Bronchial epithelial cell (primary cell): ENCODE results near the gene TMEM117. TPM values are rescaled to one million over a fixed set of nuclear protein-coding genes. Genes with fewer than 3 reads are reported as not detected.
"Not testable (repeated sequence)": the region's sequence is repeated elsewhere in the genome, so short reads cannot be mapped to it uniquely, and the experiment has no call there.

ENCODE experiments used
- DNase-seq: peaks from one replicate; pipeline ENCODE4 v3.0.0-alpha.2; 2010; ENCODE audit warnings: low read depth
- FAIRE-seq: peaks from 2 replicates; lab custom pipeline; 2011; peaks lifted over from hg19 to GRCh38; lab: Jason Lieb, UNC
- H3K27me3 ChIP-seq: 2 replicates; pipeline ENCODE4 v1.5.1; 2011; ENCODE audit warnings: low read length; ENCODE audit not compliant: control insufficient read depth, insufficient read depth
- H3K36me3 ChIP-seq: 2 replicates; pipeline ENCODE4 v1.5.1; 2011; ENCODE audit warnings: low read length; ENCODE audit not compliant: control insufficient read depth, insufficient read depth
- H3K4me3 ChIP-seq: 2 replicates; pipeline ENCODE4 v1.5.1; 2011; ENCODE audit warnings: mild to moderate bottlenecking, low read depth, low read length, control low read depth
- CTCF ChIP-seq: IDR thresholded peaks from 2 replicates; pipeline ENCODE4 v1.5.1; 2011; ENCODE audit warnings: mild to moderate bottlenecking, moderate library complexity, low read length, control low read depth, inconsistent platforms; ENCODE audit not compliant: insufficient read depth, severe bottlenecking
- total RNA-seq: library from RNA; depleted of rRNA; stranded (reverse); fragments of >200 nt; gene quantifications from 2 replicates; pipeline ENCODE4 v1.2.1, GENCODE V29; 2014

TMEM117 gene
- total RNA-seq, 1 donor from 2014 or later = 6.6 TPM

DNA sequence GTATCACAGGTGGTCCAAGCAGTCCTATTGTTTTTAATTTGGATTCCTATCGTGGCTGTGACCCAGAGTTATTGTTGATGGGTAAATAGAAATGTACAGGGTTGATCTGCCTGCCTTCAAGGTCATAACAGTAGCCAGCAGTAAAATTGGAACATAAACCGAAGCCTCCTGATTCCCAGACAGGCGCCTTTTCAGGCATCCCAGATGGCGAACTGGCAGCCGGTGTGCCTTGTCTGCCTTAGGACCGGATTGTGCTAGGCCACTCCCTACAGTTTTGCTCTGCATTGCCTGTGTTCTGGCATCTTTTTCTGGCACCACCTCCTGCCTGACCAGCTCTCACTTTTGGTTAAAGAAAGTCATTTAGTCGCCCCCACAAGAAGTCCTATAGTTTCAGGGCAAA lies 22.2 kb downstream of the TMEM117 start:
- TF ChIP-seq CTCF = no peak
- Histone ChIP-seq H3K27me3 (no peaks in the 10 kb centered on the region), H3K4me3 (no peak overlapping the region), H3K36me3 (no peaks in the 10 kb centered on the region)
- DNase-seq = no peak
- no peak for FAIRE-seq

DNA sequence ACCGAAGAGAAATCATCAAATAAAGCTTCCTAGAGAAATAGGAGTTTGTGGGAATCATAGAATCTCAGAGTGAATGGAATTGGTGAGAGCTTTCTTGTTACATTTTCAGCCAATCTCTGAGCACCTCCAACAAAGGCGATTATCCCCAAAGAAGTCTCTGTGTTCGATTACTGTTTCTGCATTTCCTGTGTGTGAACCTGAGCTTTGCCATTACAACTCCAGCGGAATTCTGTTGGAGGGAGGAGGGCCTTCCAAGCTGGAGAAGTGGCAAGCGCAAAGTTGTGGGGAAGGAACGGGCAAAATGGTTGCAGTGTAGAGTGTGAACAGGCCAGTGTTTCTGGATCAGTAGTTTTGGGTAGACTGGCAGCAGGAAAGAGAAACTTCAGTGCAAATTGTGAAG lies 23.1 kb downstream of the TMEM117 start:
- Histone ChIP-seq H3K36me3 (no peaks in the 10 kb centered on the region), H3K27me3 (no peaks in the 10 kb centered on the region), H3K4me3 (no peak overlapping the region)
- DNase-seq (no peak), FAIRE-seq (no peak)
- no peak for TF ChIP-seq CTCF

DNA sequence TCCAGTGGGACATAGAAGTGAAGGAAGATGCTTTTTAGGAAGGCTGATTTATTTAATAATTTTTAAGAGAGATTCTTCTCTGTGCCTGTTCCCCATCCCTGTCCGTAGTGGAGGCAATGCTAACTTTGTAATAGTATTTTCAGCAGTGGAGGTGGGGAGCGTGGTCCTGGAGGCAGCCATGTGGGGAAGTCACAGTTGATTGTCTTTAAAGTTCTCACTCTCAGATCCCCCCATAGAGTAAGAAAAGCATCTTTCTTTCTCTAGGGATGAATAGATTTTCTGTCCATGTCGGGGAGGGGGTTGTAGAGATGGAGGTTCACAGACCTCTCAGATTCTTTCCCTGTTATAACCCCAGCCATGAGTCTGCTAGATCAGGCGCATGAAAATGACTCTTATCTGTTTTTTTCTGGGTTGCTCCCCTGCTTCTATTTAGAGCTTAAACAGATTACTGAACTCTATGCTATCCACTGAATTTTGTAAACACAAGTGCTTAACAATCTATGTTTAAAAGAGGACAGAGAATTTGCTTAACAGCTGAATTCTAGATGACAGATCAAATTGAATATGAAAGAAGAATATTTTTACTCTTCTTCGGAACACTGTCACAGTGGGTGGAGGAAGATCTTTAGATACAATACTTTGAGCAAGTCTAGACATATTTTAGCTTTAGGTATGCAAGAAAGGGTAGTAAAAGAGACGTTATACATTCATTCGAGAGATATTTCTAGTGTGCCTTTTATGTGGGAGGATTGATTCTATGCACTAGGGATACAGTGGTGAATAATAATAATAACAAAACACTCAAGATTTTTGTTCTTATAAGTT lies 25.3 kb downstream of the TMEM117 start:
- H3K4me3 ChIP-seq = no peak overlapping the region
- no peak for FAIRE-seq
- no peak for TF ChIP-seq CTCF

GRCh38 chr12:43861840-43862150 lies 25.9 kb downstream of the TMEM117 start:
- no peak for FAIRE-seq
- H3K27me3 ChIP-seq = no peaks in the 10 kb centered on the region
- TF ChIP-seq CTCF = no peak
- H3K36me3 ChIP-seq = no peaks in the 10 kb centered on the region
- no peak overlapping the region for H3K4me3 ChIP-seq
- no peak for DNase-seq

More for the DNA sequence above, 25.3 kb downstream of the TMEM117 start:
- Histone ChIP-seq H3K27me3 (no peaks in the 10 kb centered on the region), H3K36me3 (no peaks in the 10 kb centered on the region)
- DNase-seq = peak; percentile 35

DNA sequence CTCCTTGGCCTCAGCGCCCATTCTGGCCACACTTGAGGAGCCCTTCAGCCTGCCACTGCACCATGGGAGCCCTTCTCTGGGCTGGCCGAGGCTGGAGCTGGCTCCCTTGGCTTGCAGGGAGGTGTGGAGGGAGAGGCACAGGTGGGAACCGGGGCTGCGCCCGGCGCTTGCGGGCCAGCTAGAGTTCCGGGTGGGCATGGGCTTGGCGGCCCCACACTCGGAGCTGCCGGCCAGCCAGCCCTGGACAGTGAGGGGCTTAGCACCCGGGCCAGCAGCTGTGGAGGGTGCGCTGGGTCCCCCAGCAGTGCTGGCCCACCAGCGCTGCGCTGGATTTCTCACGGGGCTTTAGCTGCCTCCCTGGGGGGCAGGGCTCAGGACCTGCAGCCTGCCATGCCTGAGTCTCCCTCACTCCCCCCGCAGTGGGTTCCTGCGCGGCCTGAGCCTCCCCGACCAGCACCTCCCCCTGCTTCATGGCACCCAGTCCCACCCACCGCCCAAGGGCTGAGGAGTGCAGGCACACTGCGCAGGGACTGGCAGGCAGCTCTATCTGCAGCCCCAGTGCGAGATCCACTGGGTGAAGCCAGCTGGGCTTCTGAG lies 28.0 kb downstream of the TMEM117 start:
- no peak overlapping the region for H3K4me3 ChIP-seq
- H3K27me3 ChIP-seq = no peaks in the 10 kb centered on the region
- no peak for FAIRE-seq
- TF ChIP-seq CTCF = no peak
- no peak for DNase-seq
- H3K36me3 ChIP-seq = no peaks in the 10 kb centered on the region

DNA sequence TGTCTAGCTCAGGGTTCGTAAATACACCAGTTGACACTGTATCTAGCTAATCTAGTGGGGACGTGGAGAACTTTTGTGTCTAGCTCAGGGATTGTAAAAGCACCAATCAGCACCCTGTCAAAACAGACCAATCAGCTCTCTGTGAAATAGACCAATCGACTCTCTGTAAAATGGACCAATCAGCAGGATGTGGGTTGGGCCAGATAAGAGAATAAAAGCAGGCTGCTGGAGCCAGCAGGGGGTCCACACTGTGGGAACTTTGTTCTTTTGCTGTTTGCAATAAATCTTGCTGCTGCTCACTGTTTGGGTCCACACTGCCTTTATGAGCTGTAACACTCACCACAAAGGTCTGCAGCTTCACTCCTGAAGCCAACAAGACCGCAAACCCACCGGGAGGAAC lies 28.7 kb downstream of the TMEM117 start:
- DNase-seq, H3K4me3 ChIP-seq, H3K27me3 ChIP-seq, H3K36me3 ChIP-seq, FAIRE-seq: not testable (repeated sequence)
